Naive thymus-derived CD4-positive, alpha-beta T cell (primary cell): Measurements from ENCODE around the gene MPHOSPH9. TPM values are rescaled to one million over a fixed set of nuclear protein-coding genes. Genes with fewer than 3 reads are reported as not detected.

Source experiments
- ATAC-seq: fragments of 150-1000 bp; cut with Tn5 transposase; 2 replicates; pipeline ENCODE4 v1.10.0; 2021; ENCODE audit warnings: mild to moderate bottlenecking, moderate library complexity
- CTCF ChIA-PET: fragments of 350-600 bp; sonication (Branson Sonifier 250); formaldehyde crosslinking; loops from one replicate; lab custom pipeline; 2021; ENCODE audit warnings: antibody characterized with exemption; lab: Charles Lee
- POLR2A ChIA-PET: fragments of 350-600 bp; sonication (Branson Sonifier 250); formaldehyde crosslinking; loops from one replicate; lab custom pipeline; 2021; ENCODE audit warnings: antibody characterized with exemption, inconsistent platforms; lab: Charles Lee
- DNase-seq, 9 donors: peaks; one replicate each; pipeline versions ENCODE4 v3.0.0 to v3.0.0-alpha.2; 2020 to 2022; ENCODE audit warnings: mixed read lengths in 1 of 9
- H3K27ac ChIP-seq: one replicate; pipeline ENCODE4 v1.7.0; 2013; ENCODE audit warnings: mild to moderate bottlenecking, low read depth, low read length, moderate library complexity
- H3K27me3 ChIP-seq, 2 donors: one replicate each; pipeline ENCODE4 v1.7.0; 2013; ENCODE audit warnings: low read length in 2 of 2, mild to moderate bottlenecking in 2 of 2, moderate library complexity in 2 of 2; ENCODE audit not compliant: control insufficient read depth in 2 of 2, insufficient read depth in 2 of 2
- H3K36me3 ChIP-seq, 3 experiments: 1 replicate in 2 of 3; 2 replicates in 1 of 3; pipeline ENCODE4 v1.7.0; 2013; ENCODE audit warnings: low read length in 3 of 3, mild to moderate bottlenecking in 3 of 3, moderate library complexity in 1 of 3; ENCODE audit not compliant: insufficient read depth in 3 of 3, control insufficient read depth in 2 of 3
- H3K4me1 ChIP-seq, 2 donors: one replicate each; pipeline ENCODE4 v1.7.0; 2013; ENCODE audit warnings: low read length in 2 of 2, mild to moderate bottlenecking in 2 of 2, moderate library complexity in 1 of 2; ENCODE audit not compliant: control insufficient read depth in 2 of 2, insufficient read depth in 2 of 2
- H3K4me3 ChIP-seq: 2 replicates; pipeline ENCODE4 v1.7.0; 2013; ENCODE audit warnings: mild to moderate bottlenecking, low read length
- H3K9me3 ChIP-seq, 3 experiments: 1 replicate in 2 of 3; 2 replicates in 1 of 3; pipeline ENCODE4 v1.7.0; 2013; ENCODE audit warnings: low read length in 3 of 3; ENCODE audit not compliant: control insufficient read depth in 2 of 3
- H3K27ac Mint-ChIP-seq, 9 donors: one replicate each; pipeline ENCODE4 v1.8.0; 2020 to 2022; ENCODE audit warnings: mixed read lengths in 9 of 9, mild to moderate bottlenecking in 8 of 9, moderate library complexity in 5 of 9, inconsistent platforms in 2 of 9
- H3K27me3 Mint-ChIP-seq, 5 donors: one replicate each; pipeline ENCODE4 v1.8.0; 2021 to 2022; ENCODE audit warnings: mixed read lengths in 5 of 5, mild to moderate bottlenecking in 1 of 5
- H3K36me3 Mint-ChIP-seq, 5 donors: one replicate each; pipeline ENCODE4 v1.8.0; 2020 to 2022; ENCODE audit warnings: mixed read lengths in 5 of 5, mild to moderate bottlenecking in 3 of 5, inconsistent platforms in 1 of 5
- H3K4me1 Mint-ChIP-seq, 7 donors: one replicate each; pipeline ENCODE4 v1.8.0; 2020 to 2022; ENCODE audit warnings: mixed read lengths in 7 of 7, mild to moderate bottlenecking in 3 of 7, inconsistent platforms in 1 of 7
- H3K4me3 Mint-ChIP-seq, 10 donors: one replicate each; pipeline ENCODE4 v1.8.0; 2020 to 2022; ENCODE audit warnings: mild to moderate bottlenecking in 10 of 10, mixed read lengths in 10 of 10, moderate library complexity in 6 of 10, inconsistent platforms in 2 of 10
- H3K9me3 Mint-ChIP-seq, 11 donors: one replicate each; pipeline ENCODE4 v1.8.0; 2020 to 2022; ENCODE audit warnings: mixed read lengths in 11 of 11, mild to moderate bottlenecking in 4 of 11, inconsistent platforms in 1 of 11, moderate library complexity in 1 of 11
- intact Hi-C, 2 donors: fragments of 100-400 bp; cut with micrococcal nuclease; formaldehyde crosslinking; loops; one replicate each; pipeline ENCODE4 v1.15.1; 2023
- polyA plus RNA-seq, 2 donors: library from polyadenylated mRNA; unstranded; fragments of 300-500 nt; fragmentation: Illumina TruSeq; gene quantifications; one replicate each; pipeline ENCODE4 v1.2.3, GENCODE V29; 2021
- total RNA-seq, 6 experiments: library from RNA in 5 of 6; stranded (reverse) in 5 of 6; gene quantifications; 1 replicate in 5 of 6; 2 replicates in 1 of 6; pipeline ENCODE4 v1.2.3 and lab custom pipeline; 2021 to 2026

MPHOSPH9 gene
- total and polyA plus RNA-seq, 7 experiments from 2014 or later = 34.0 to 102 (median 77.1) TPM

DNA sequence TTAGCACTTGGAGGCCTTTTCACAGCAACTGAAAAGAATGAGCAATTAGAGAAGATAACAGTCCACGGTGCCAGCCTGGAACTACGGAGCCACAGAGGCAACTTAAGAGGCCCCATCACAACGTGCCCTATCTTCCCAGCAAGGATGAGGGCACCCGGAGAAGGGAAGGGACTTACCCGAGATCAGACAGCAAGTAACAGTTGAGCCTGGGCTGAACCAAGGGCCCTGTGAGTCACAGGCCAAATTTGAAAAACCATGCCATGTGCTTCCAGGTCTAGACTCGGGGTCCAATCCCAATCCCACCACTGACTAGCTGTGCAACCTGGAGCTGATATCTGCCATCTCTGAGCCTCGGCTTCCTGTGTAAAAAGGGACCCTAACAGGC, 124.3 kb downstream of the MPHOSPH9 start:
- Mint-ChIP-seq H3K27ac (peak overlapping the region in 8 of 9 donors; percentile 36 to 98 (median 95)), H3K36me3 (peaks cover 5 to 39% (median 9%) of the 10 kb centered on the region in 5 donors), H3K27me3 (no peaks in the 10 kb centered on the region), H3K4me3 (peak overlapping the region in 3 of 10 donors; percentile 12 to 87 (median 36)), H3K4me1 (peaks cover 50 to 83% (median 77%) of the 10 kb centered on the region in 7 donors), H3K9me3 (no peaks in the 10 kb centered on the region)
- Histone ChIP-seq H3K27me3 (no peaks in the 10 kb centered on the region), H3K4me1 (peaks cover 20 to 33% of the 10 kb centered on the region in 2 donors), H3K27ac (no peak overlapping the region), H3K4me3 (no peak overlapping the region), H3K9me3 (no peaks in the 10 kb centered on the region), H3K36me3 (peaks cover 0 to 8% (median 0%) of the 10 kb centered on the region in 3 experiments)
- POLR2A ChIA-PET = interaction anchor here (0.9 to 7.9 kb wide), 5 partner anchors 12 to 38 kb away, joined by 3 to 91 read pairs (median 4); no protein-coding TSS in a partner anchor
- intact Hi-C loops = loop anchor here in 1 of 2 donors (5.0 kb wide), 1 partner anchor 44 kb away; the partner anchor contains the start of gene PITPNM2
- no peak for ATAC-seq
- CTCF ChIA-PET = interaction anchor here (1.0 to 1.8 kb wide), 2 partner anchors 10 to 12 kb away, joined by 3 to 7 read pairs; no protein-coding TSS in a partner anchor
- DNase-seq = no peak

DNA sequence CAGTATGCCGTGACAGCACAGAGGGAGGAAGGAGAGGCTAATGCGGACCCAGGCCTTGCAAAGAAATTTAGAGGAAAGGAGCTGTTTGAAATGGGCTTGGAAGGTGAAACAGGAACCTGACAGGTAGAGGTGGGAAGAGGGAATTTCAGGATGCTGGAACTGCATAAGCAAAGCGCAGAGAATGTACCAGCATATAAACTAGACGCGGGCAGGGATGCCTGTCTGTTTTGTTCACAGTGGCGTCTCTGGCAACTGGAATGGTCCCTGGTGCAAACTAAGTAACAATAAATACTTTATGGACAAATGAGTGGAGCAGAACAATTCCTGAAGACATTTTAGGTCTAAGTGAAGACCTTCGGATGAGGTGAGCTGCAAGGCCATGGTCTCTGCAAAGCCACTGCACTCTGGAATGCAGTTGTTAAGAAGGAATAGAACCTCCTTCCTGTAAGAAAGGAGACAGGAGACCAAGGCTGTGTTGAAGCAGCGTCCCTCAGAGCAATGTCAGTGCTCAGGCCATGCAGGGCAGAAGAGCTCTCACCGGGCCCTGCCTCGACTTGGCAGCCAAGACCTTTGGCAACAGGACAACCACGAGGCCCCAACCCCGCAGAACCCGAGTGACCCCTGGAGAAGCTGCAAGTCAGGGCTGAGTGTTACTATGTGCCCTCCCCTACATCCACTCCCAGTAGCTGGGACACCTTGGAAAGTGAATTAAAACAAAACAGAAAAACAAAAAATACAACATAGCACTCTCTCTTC, 124.8 kb downstream of the MPHOSPH9 start:
- ChIA-PET POLR2A (interaction anchor here (0.9 to 7.9 kb wide), 11 partner anchors 8 to 116 kb away, joined by 3 to 91 read pairs (median 6); partner anchors contain the start of gene PITPNM2), CTCF (interaction anchor here (1.0 to 1.8 kb wide), 2 partner anchors 11 to 12 kb away, joined by 3 to 7 read pairs; no protein-coding TSS in a partner anchor)
- no peaks in the 10 kb centered on the region for H3K9me3 Mint-ChIP-seq
- intact Hi-C loops = loop anchor here (1.0 to 5.0 kb wide), 7 partner anchors 7 to 44 kb away; partner anchors contain the start of gene PITPNM2 (in 2 of the 2)
- peaks cover 50 to 82% (median 76%) of the 10 kb centered on the region in 7 donors for H3K4me1 Mint-ChIP-seq
- peaks cover 20 to 33% of the 10 kb centered on the region in 2 donors for H3K4me1 ChIP-seq
- H3K4me3 ChIP-seq = peak overlapping the region; percentile 48
- peaks cover 5 to 39% (median 9%) of the 10 kb centered on the region in 5 donors for H3K36me3 Mint-ChIP-seq
- no peaks in the 10 kb centered on the region for H3K27me3 ChIP-seq
- H3K27ac Mint-ChIP-seq = peak overlapping the region; percentile 87 to 98 (median 95)
- H3K4me3 Mint-ChIP-seq = peak overlapping the region in 8 of 10 donors; percentile 9 to 87 (median 75)
- peaks cover 0 to 8% (median 0%) of the 10 kb centered on the region in 3 experiments for H3K36me3 ChIP-seq
- ATAC-seq (no peak), DNase-seq (no peak)
- peak overlapping the region; percentile 62 for H3K27ac ChIP-seq
- no peaks in the 10 kb centered on the region for H3K27me3 Mint-ChIP-seq
- no peaks in the 10 kb centered on the region for H3K9me3 ChIP-seq

DNA sequence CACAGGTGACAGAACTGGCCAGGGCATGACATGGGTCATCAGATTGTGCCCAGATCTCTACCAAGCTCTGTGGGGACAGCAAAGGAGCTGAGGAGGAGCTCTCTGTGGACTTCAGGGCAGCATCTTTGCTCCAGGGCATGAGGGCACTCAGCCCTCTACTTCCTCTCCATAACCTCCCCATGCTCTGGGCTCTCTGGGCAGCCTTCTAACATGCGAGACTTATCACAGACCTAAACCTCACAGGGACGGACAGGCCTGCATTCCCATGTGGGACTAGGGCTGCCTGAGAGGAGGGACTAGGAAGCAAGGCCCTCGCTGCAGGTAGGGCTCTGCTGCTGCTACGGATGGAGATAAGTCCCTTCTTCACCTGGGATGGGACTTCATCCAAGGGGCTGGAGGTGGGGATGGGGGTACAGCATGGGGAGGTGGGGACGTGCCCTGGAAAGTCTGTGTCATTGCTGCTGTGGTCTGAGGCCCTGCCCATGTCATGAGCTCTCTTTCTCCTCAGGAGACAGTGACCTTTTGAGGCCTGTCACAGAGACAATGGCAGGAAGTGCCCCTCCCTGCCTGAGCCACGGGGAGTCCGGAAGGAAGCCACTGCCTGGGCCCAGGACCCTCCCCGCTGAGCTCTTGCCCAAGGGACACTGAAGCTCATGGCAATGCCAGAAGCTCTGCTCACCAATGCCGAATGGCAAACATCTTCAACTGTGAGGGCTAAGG, 126.1 kb downstream of the MPHOSPH9 start:
- intact Hi-C loops = loop anchor here (1.0 to 5.0 kb wide), 7 partner anchors 9 to 46 kb away; partner anchors contain the start of gene PITPNM2 (in 2 of the 2)
- peak overlapping the region; percentile 87 to 98 (median 95) for H3K27ac Mint-ChIP-seq
- Histone ChIP-seq H3K27me3 (no peaks in the 10 kb centered on the region), H3K36me3 (peaks cover 0 to 8% (median 0%) of the 10 kb centered on the region in 3 experiments), H3K4me3 (peak overlapping the region; percentile 48), H3K27ac (peak overlapping the region; percentile 62), H3K9me3 (no peaks in the 10 kb centered on the region), H3K4me1 (peaks cover 20 to 45% of the 10 kb centered on the region in 2 donors)
- peak in 8 of 9 donors; percentile 35 to 69 (median 48) for DNase-seq
- H3K4me3 Mint-ChIP-seq = peak overlapping the region; percentile 26 to 87 (median 78)
- no peaks in the 10 kb centered on the region for H3K9me3 Mint-ChIP-seq
- peak; percentile 91 for ATAC-seq
- peaks cover 5 to 39% (median 9%) of the 10 kb centered on the region in 5 donors for H3K36me3 Mint-ChIP-seq
- CTCF ChIA-PET = interaction anchor here (0.5 to 1.8 kb wide), 6 partner anchors 9 to 381 kb away, joined by 3 to 10 read pairs (median 4); no protein-coding TSS in a partner anchor
- POLR2A ChIA-PET = interaction anchor here (0.6 to 7.9 kb wide), 18 partner anchors 9 to 126 kb away, joined by 3 to 91 read pairs (median 6); partner anchors contain the start of genes MPHOSPH9, MTRFR and PITPNM2
- peaks cover 52 to 85% (median 79%) of the 10 kb centered on the region in 7 donors for H3K4me1 Mint-ChIP-seq
- H3K27me3 Mint-ChIP-seq = no peaks in the 10 kb centered on the region

GRCh38 chr12:123105211-123105826, 127.6 kb downstream of the MPHOSPH9 start:
- no peak for ATAC-seq
- Mint-ChIP-seq H3K4me3 (peak overlapping the region; percentile 4 to 87 (median 65)), H3K27me3 (no peaks in the 10 kb centered on the region), H3K9me3 (no peaks in the 10 kb centered on the region), H3K4me1 (peaks cover 47 to 89% (median 70%) of the 10 kb centered on the region in 7 donors), H3K36me3 (peaks cover 5 to 44% (median 12%) of the 10 kb centered on the region in 5 donors), H3K27ac (peak overlapping the region; percentile 87 to 98 (median 95))
- no peak overlapping the region for H3K4me3 ChIP-seq
- peaks cover 0 to 8% (median 0%) of the 10 kb centered on the region in 3 experiments for H3K36me3 ChIP-seq
- H3K27me3 ChIP-seq = no peaks in the 10 kb centered on the region
- intact Hi-C loops = loop anchor here in 1 of 2 donors (5.0 kb wide), 1 partner anchor 47 kb away; the partner anchor contains the start of gene PITPNM2
- peak overlapping the region; percentile 62 for H3K27ac ChIP-seq
- DNase-seq = no peak
- ChIA-PET POLR2A (interaction anchor here (0.6 to 7.9 kb wide), 5 partner anchors 10 to 82 kb away, joined by 3 to 91 read pairs (median 7); no protein-coding TSS in a partner anchor), CTCF (interaction anchor here (0.6 to 1.6 kb wide), 4 partner anchors 10 to 67 kb away, joined by 3 to 8 read pairs (median 6); no protein-coding TSS in a partner anchor)
- H3K4me1 ChIP-seq = peaks cover 20 to 46% of the 10 kb centered on the region in 2 donors
- H3K9me3 ChIP-seq = no peaks in the 10 kb centered on the region

DNA sequence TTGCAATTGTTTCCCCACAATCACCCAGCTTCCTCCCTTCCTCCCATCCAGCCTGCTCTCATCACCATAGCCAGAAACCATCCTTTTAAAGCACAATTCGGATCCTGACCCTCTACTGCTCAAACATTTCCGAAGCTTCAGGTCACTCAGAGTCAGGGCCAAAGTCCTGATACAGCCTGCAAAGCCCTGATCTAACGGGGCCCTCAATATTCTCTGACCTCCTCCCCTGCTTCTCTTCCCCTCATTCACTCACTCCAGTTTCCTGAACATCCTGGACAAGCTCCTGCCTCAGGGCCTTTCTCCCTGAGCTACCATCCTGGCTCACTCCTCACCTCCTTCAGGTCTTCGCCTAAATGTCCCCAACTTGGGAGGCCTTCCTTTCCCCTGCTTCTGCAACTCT, 128.1 kb downstream of the MPHOSPH9 start:
- Mint-ChIP-seq H3K9me3 (no peaks in the 10 kb centered on the region), H3K36me3 (peaks cover 5 to 42% (median 9%) of the 10 kb centered on the region in 5 donors), H3K4me1 (peaks cover 47 to 87% (median 65%) of the 10 kb centered on the region in 7 donors), H3K27me3 (no peaks in the 10 kb centered on the region), H3K27ac (peak overlapping the region; percentile 3 to 98 (median 90)), H3K4me3 (peak overlapping the region in 3 of 10 donors; percentile 36 to 83 (median 80))
- intact Hi-C loops = loop anchor here in 1 of 2 donors (5.0 kb wide), 1 partner anchor 47 kb away; the partner anchor contains the start of gene PITPNM2
- no peak for ATAC-seq
- no peaks in the 10 kb centered on the region for H3K9me3 ChIP-seq
- ChIA-PET CTCF (interaction anchor here (0.6 to 1.6 kb wide), 4 partner anchors 10 to 67 kb away, joined by 3 to 8 read pairs (median 6); no protein-coding TSS in a partner anchor), POLR2A (interaction anchor here (0.6 to 7.9 kb wide), 4 partner anchors 11 to 83 kb away, joined by 3 to 91 read pairs (median 34); no protein-coding TSS in a partner anchor)
- H3K4me1 ChIP-seq = peaks cover 20 to 46% of the 10 kb centered on the region in 2 donors
- H3K4me3 ChIP-seq = no peak overlapping the region
- peaks cover 0 to 8% (median 0%) of the 10 kb centered on the region in 3 experiments for H3K36me3 ChIP-seq
- no peak for DNase-seq
- peak overlapping the region; percentile 62 for H3K27ac ChIP-seq
- no peaks in the 10 kb centered on the region for H3K27me3 ChIP-seq
